ENCODE results near the gene GPANK1. TPM values are rescaled to one million over a fixed set of nuclear protein-coding genes. Genes with fewer than 3 reads are reported as not detected.

Gene GPANK1
- total and polyA plus RNA-seq, 9 of the 15 experiments (the other 6 are each of a cell fraction or from before 2014, with no cell fraction given), result 32.2 to 111 (median 46.3) TPM

DNA sequence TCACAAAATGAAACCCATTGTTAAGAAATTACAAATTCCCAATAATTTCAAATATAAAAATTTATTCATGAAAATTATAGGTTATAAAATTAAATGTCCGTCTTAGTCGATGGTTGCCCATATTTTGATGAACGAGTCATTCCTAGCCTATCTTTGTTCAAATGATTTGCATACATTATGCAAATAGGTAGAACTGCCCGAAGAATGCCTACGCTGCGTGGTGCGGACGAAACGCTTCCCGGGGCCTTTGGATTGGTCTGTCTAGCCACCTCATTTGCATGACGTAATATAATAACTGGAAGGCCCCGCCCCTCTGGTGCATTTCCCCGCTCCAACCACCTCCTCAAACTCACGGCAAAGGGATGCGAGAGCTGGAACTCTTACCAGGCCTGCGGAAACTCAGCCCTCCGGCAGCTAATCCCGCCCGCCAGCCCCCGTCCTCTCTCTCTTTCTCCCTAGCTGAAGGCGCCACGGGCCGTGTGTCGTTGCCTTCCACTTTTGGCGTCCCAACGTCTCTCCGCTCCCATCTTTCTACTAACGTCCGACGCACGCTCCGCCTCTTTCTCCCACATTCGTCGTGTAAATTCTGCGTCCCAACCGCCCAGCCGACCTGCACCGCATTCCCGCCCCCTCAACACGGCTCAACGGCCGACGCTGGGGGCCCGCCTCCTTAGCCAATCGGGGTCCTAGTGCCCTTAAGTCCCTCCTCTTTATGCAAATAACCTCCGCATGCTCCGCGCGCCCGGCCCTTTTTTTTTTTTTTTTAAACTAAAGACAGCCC is 44.8 kb downstream of the GPANK1 start (continued):
- TF ChIP-seq FOXP4 (CRISPR knock-in tag; IDR thresholded peaks at IDR 0.05; ENCODE audit: borderline replicate concordance) (no peak), CBFB (CRISPR knock-in tag; IDR thresholded peaks at IDR 0.05) (no peak), HDAC1 (IDR thresholded peaks at IDR 0.05) (peak in 1 of 2 experiments; percentile 93; a peak in 2 of 4 replicates), GATA2 (CRISPR knock-in tag; IDR thresholded peaks at IDR 0.05) (no peak), PURB (CRISPR knock-in tag; IDR thresholded peaks at IDR 0.05; ENCODE audit: low read depth) (no peak), ZNF133 (CRISPR knock-in tag; IDR thresholded peaks at IDR 0.05) (peak; percentile 62; the same call in 1 of the 2 replicates), ZNF174 (CRISPR knock-in tag; IDR thresholded peaks at IDR 0.05) (no peak), BDP1 (IDR thresholded peaks at IDR 0.05; ENCODE audit: insufficient read depth, insufficient read length) (no peak), ZNF764 (CRISPR knock-in tag; IDR thresholded peaks at IDR 0.05; ENCODE audit: low read depth) (no peak), ZBTB1 (CRISPR knock-in tag; IDR thresholded peaks at IDR 0.05; ENCODE audit: borderline replicate concordance, low read depth) (no peak), RBM25 (IDR thresholded peaks at IDR 0.05; ENCODE audit: low read depth, low read length, severe bottlenecking) (no peak), MED1 (CRISPR knock-in tag; IDR thresholded peaks at IDR 0.05; ENCODE audit: borderline replicate concordance) (no peak), MYNN (IDR thresholded peaks at IDR 0.05) (peak; percentile 11; the same call in 1 of the 2 replicates), MYNN (CRISPR knock-in tag; IDR thresholded peaks at IDR 0.05) (no peak), CREM (IDR thresholded peaks at IDR 0.05; ENCODE audit: low read depth) (peak; percentile 98), HDAC6 (IDR thresholded peaks at IDR 0.05; ENCODE audit: low read depth, low read length) (no peak), POU5F1 (IDR thresholded peaks at IDR 0.05; ENCODE audit: borderline replicate concordance, low read depth, low read length, partially characterized antibody) (no peak), ZBTB26 (CRISPR knock-in tag; IDR thresholded peaks at IDR 0.05) (peak; percentile 86), ZNF3 (CRISPR knock-in tag; IDR thresholded peaks at IDR 0.05) (no peak), FOXA1 (IDR thresholded peaks at IDR 0.05; ENCODE audit: borderline replicate concordance) (no peak), NR2C2 (CRISPR knock-in tag; IDR thresholded peaks at IDR 0.05) (peak; percentile 72; the same call in 1 of the 2 replicates), NR2C2 (tag; IDR thresholded peaks at IDR 0.05) (no peak)
- TF ChIP-seq, protein P1, sequence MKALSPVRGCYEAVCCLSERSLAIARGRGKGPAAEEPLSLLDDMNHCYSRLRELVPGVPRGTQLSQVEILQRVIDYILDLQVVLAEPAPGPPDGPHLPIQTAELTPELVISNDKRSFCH (CRISPR knock-in tag; IDR thresholded peaks at IDR 0.05), result no peak
- TF ChIP-seq, protein P1 (tag; IDR thresholded peaks at IDR 0.05), result no peak
